IMR-90 (cell line): Measurements from ENCODE around the gene PDE6B. TPM values are rescaled to one million over a fixed set of nuclear protein-coding genes. Genes with fewer than 3 reads are reported as not detected.

Source experiments
- ATAC-seq: fragments of 200-7000 bp; cut with Tn5 transposase; 2 replicates; pipeline ENCODE4 v1.9.1; 2020; ENCODE audit warnings: low read depth, mild to moderate bottlenecking, moderate library complexity
- BruUV-seq: library from RNA; stranded (reverse); fragments of 400-500 nt; replicated peaks from 2 replicates; lab custom pipeline; 2021; lab: Mats Ljungman, UMichigan
- CTCF ChIA-PET: fragments of 300-600 bp; formaldehyde crosslinking; extraction: SDS; loops from one replicate; lab custom pipeline; 2021; ENCODE audit warnings: antibody characterized with exemption; lab: Yijun Ruan, JAX
- POLR2A ChIA-PET: fragments of 300-600 bp; sonication (Branson Sonifier 250); formaldehyde crosslinking; loops from one replicate; lab custom pipeline; 2022; ENCODE audit warnings: antibody characterized with exemption; ENCODE audit not compliant: unreplicated experiment; lab: Charles Lee
- DNase-seq: peaks from one replicate; pipeline ENCODE4 v3.0.0; 2013
- H2AFZ ChIP-seq: replicated peaks from 2 replicates; pipeline ENCODE3; 2013; ENCODE audit warnings: low read length, mild to moderate bottlenecking; ENCODE audit not compliant: poor library complexity
- H2AK5ac ChIP-seq: 2 replicates; pipeline ENCODE4 v1.6.1; 2013; ENCODE audit warnings: low read depth, low read length, inconsistent platforms
- H2AK9ac ChIP-seq: replicated peaks from 2 replicates; pipeline ENCODE3; 2013; ENCODE audit warnings: mild to moderate bottlenecking, low read depth, low read length, moderate library complexity; ENCODE audit not compliant: poor library complexity
- H2BK120ac ChIP-seq: 2 replicates; pipeline ENCODE4 v1.6.1; 2013; ENCODE audit warnings: low read depth, low read length, inconsistent platforms
- H2BK15ac ChIP-seq: 3 replicates; pipeline ENCODE4 v1.6.1; 2013; ENCODE audit warnings: low read depth, low read length, inconsistent platforms
- H2BK20ac ChIP-seq: 2 replicates; pipeline ENCODE4 v1.6.1; 2013; ENCODE audit warnings: low read depth, mild to moderate bottlenecking, inconsistent platforms, low read length, moderate library complexity
- H2BK5ac ChIP-seq: 2 replicates; pipeline ENCODE4 v1.6.1; 2013; ENCODE audit warnings: mild to moderate bottlenecking, low read depth, low read length, inconsistent platforms; ENCODE audit not compliant: poor library complexity, severe bottlenecking
- H3K14ac ChIP-seq: replicated peaks from 2 replicates; pipeline ENCODE4 v1.6.1; 2013; ENCODE audit warnings: low read depth, low read length, inconsistent platforms
- H3K18ac ChIP-seq: 2 replicates; pipeline ENCODE4 v1.6.1; 2013; ENCODE audit warnings: low read depth, low read length, control low read depth
- H3K23ac ChIP-seq: 2 replicates; pipeline ENCODE4 v1.6.1; 2013; ENCODE audit warnings: low read depth, low read length, inconsistent platforms
- H3K27ac ChIP-seq: 2 replicates; pipeline ENCODE4 v1.5.1; 2013; ENCODE audit warnings: mild to moderate bottlenecking, control low read depth, low read length; ENCODE audit not compliant: insufficient read depth
- H3K27me3 ChIP-seq: 2 replicates; pipeline ENCODE4 v1.6.1; 2013; ENCODE audit warnings: low read length; ENCODE audit not compliant: control insufficient read depth, insufficient read depth
- H3K36me3 ChIP-seq: 2 replicates; pipeline ENCODE4 v1.6.1; 2013; ENCODE audit warnings: low read length, mixed read lengths; ENCODE audit not compliant: control insufficient read depth, insufficient read depth
- H3K4ac ChIP-seq: 2 replicates; pipeline ENCODE4 v1.6.1; 2013; ENCODE audit warnings: low read depth, low read length, inconsistent platforms
- H3K4me1 ChIP-seq: 2 replicates; pipeline ENCODE4 v1.6.1; 2013; ENCODE audit warnings: low read length, mixed read lengths; ENCODE audit not compliant: control insufficient read depth, insufficient read depth
- H3K4me2 ChIP-seq: 2 replicates; pipeline ENCODE4 v1.6.1; 2013; ENCODE audit warnings: low read depth, mild to moderate bottlenecking, control low read depth, low read length, moderate library complexity
- H3K4me3 ChIP-seq: 2 replicates; pipeline ENCODE4 v1.5.1; 2013; ENCODE audit warnings: low read depth, mild to moderate bottlenecking, control low read depth, low read length, moderate library complexity; ENCODE audit not compliant: insufficient read depth
- H3K56ac ChIP-seq: 2 replicates; pipeline ENCODE4 v1.6.1; 2013; ENCODE audit warnings: low read length, inconsistent platforms; ENCODE audit not compliant: insufficient read depth; ENCODE audit errors: extremely low read depth
- H3K79me1 ChIP-seq, 2 experiments: 2 replicates each; pipeline ENCODE4 v1.6.1; 2013; ENCODE audit warnings: low read length in 2 of 2, inconsistent platforms in 1 of 2, low read depth in 1 of 2
- H3K9ac ChIP-seq: 2 replicates; pipeline ENCODE4 v1.6.1; 2013; ENCODE audit warnings: low read depth, low read length, control low read depth
- H3K9me1 ChIP-seq: 2 replicates; pipeline ENCODE4 v1.6.1; 2013; ENCODE audit warnings: low read length, inconsistent platforms; ENCODE audit not compliant: insufficient read depth
- H3K9me3 ChIP-seq: 2 replicates; pipeline ENCODE4 v1.6.1; 2013; ENCODE audit warnings: low read length; ENCODE audit not compliant: control insufficient read depth, insufficient read depth
- H4K20me1 ChIP-seq: 2 replicates; pipeline ENCODE4 v1.6.1; 2013; ENCODE audit warnings: low read length, inconsistent platforms; ENCODE audit not compliant: insufficient read depth
- H4K5ac ChIP-seq: 2 replicates; pipeline ENCODE4 v1.6.1; 2013; ENCODE audit warnings: mild to moderate bottlenecking, low read depth, low read length, control low read depth
- H4K8ac ChIP-seq, 2 experiments: 2 replicates each; pipeline ENCODE4 v1.6.1; 2013; ENCODE audit warnings: low read depth in 2 of 2, low read length in 2 of 2, control low read depth in 1 of 2, inconsistent platforms in 1 of 2
- H4K91ac ChIP-seq: 2 replicates; pipeline ENCODE4 v1.6.1; 2013; ENCODE audit warnings: low read depth, low read length, inconsistent platforms; ENCODE audit not compliant: insufficient read depth
- BHLHE40 ChIP-seq: fragments of 150-350 bp; IDR thresholded peaks from 2 replicates; pipeline ENCODE4 v1.6.1; 2016; ENCODE audit warnings: mild to moderate bottlenecking, low read depth, low read length
- CEBPB ChIP-seq: IDR thresholded peaks from 2 replicates; pipeline ENCODE4 v1.6.1; 2012; ENCODE audit warnings: low read depth, low read length, improper control_type of control experiment
- CHD1 ChIP-seq: IDR thresholded peaks from 2 replicates; pipeline ENCODE4 v1.6.1; 2012; ENCODE audit warnings: low read depth, low read length, improper control_type of control experiment
- CTCF ChIP-seq: conservative IDR thresholded peaks from 2 replicates; pipeline ENCODE4 v1.5.1; 2012; ENCODE audit warnings: mild to moderate bottlenecking, low read depth, low read length, improper control_type of control experiment
- ELK1 ChIP-seq: fragments of 150-350 bp; IDR thresholded peaks from 2 replicates; pipeline ENCODE4 v1.6.1; 2016; ENCODE audit warnings: low read depth, mild to moderate bottlenecking, low read length, moderate library complexity, borderline replicate concordance
- FOS ChIP-seq: fragments of 150-350 bp; IDR thresholded peaks from 2 replicates; pipeline ENCODE4 v1.6.1; 2016; ENCODE audit warnings: low read depth, low read length
- MAFK ChIP-seq: IDR thresholded peaks from 2 replicates; pipeline ENCODE4 v1.6.1; 2012; ENCODE audit warnings: low read depth, low read length, improper control_type of control experiment
- MAZ ChIP-seq: IDR thresholded peaks from 2 replicates; pipeline ENCODE4 v1.6.1; 2012; ENCODE audit warnings: low read depth, mild to moderate bottlenecking, low read length, improper control_type of control experiment, moderate library complexity, borderline replicate concordance
- NFE2L2 ChIP-seq: fragments of 150-350 bp; IDR thresholded peaks from 2 replicates; pipeline ENCODE4 v1.6.1; 2016; ENCODE audit warnings: low read depth, mild to moderate bottlenecking, low read length
- POLR2A ChIP-seq: IDR thresholded peaks from 2 replicates; pipeline ENCODE4 v1.6.1; 2012; ENCODE audit warnings: mild to moderate bottlenecking, low read depth, low read length
- RAD21 ChIP-seq: IDR thresholded peaks from 2 replicates; pipeline ENCODE4 v1.6.1; 2012; ENCODE audit warnings: low read length, improper control_type of control experiment
- RCOR1 ChIP-seq: IDR thresholded peaks from 2 replicates; pipeline ENCODE4 v1.6.1; 2012; ENCODE audit warnings: mild to moderate bottlenecking, low read length, improper control_type of control experiment; ENCODE audit not compliant: insufficient replicate concordance
- RFX5 ChIP-seq: IDR thresholded peaks from 2 replicates; pipeline ENCODE4 v1.8.0; 2012; ENCODE audit warnings: low read depth, mild to moderate bottlenecking, low read length, moderate library complexity
- SMC3 ChIP-seq: fragments of 150-350 bp; IDR thresholded peaks from 2 replicates; pipeline ENCODE4 v1.6.1; 2016; ENCODE audit warnings: low read depth, mild to moderate bottlenecking, antibody characterized with exemption, low read length, moderate library complexity
- USF2 ChIP-seq: fragments of 150-350 bp; IDR thresholded peaks from 2 replicates; pipeline ENCODE4 v1.6.1; 2017; ENCODE audit warnings: mild to moderate bottlenecking, antibody characterized with exemption, low read length, low read depth
- WGBS, 2 experiments: methylation state at CpG; one replicate each; pipeline versions ENCODE4 v1.1.5 to v1.1.7; 2013; ENCODE audit warnings: missing lambda C conversion rate in 2 of 2; ENCODE audit not compliant: insufficient read length in 1 of 2; ENCODE audit errors: extremely low coverage in 2 of 2; 5-methylcytosine and 5-hydroxymethylcytosine counted together
- dilution Hi-C: fragments of 300-500 bp; cut with HindIII; formaldehyde crosslinking; loops from one replicate; pipeline ENCODE4 v1.14.3; 2018; ENCODE audit warnings: low sequenced_read_pairs; ENCODE audit not compliant: unreplicated experiment
- in situ Hi-C: fragments of 300-500 bp; cut with MboI; formaldehyde crosslinking; loops from 3 replicates; pipeline ENCODE4 v1.14.3; 2019; ENCODE audit warnings: low sequenced_read_pairs, inconsistent platforms, mixed read lengths
- intact Hi-C: fragments of 100-400 bp; cut with micrococcal nuclease; formaldehyde crosslinking; loops from 2 replicates; pipeline ENCODE4 v1.10.0; 2022
- polyA plus RNA-seq, 3 experiments: library from polyadenylated mRNA; depleted of rRNA; stranded (reverse); fragments of >200 nt; gene quantifications; 2 replicates each; pipeline ENCODE4 v1.2.3, GENCODE V29; 2012; ENCODE audit warnings: low replicate concordance in 1 of 3
- total RNA-seq: library from RNA; depleted of rRNA; stranded (reverse); fragments of >200 nt; gene quantifications from 2 replicates; pipeline ENCODE4 v1.2.3, GENCODE V29; 2012

The PDE6B gene
- total and polyA plus RNA-seq, 2 of the 4 experiments (the other 2 are of a cell fraction): under 0.01 TPM; not detected in 1

GRCh38 chr4:708631-708933 is 83.2 kb downstream of the PDE6B start:
- Histone ChIP-seq H3K79me1 (peaks cover 15 to 39% of the 10 kb centered on the region in 2 experiments; a peak in 3 of 4 replicates), H3K9me3 (no peaks in the 10 kb centered on the region), H4K5ac (no peak overlapping the region), H2BK15ac (no peak overlapping the region), H3K18ac (no peak overlapping the region), H2AFZ (no peak overlapping the region), H2BK120ac (no peak overlapping the region), H2BK20ac (no peak overlapping the region), H3K4me3 (no peak overlapping the region), H2AK9ac (peak overlapping the region; percentile 71), H4K8ac (no peak overlapping the region), H3K9ac (no peak overlapping the region), H3K56ac (no peak overlapping the region), H3K4me1 (peaks cover 14% of the 10 kb centered on the region; the same call in 1 of the 2 replicates), H3K9me1 (peaks cover 13% of the 10 kb centered on the region), H3K27me3 (no peaks in the 10 kb centered on the region), H3K23ac (no peak overlapping the region; the same call in 1 of the 2 replicates), H3K14ac (no peak overlapping the region), H3K4ac (no peak overlapping the region), H4K20me1 (peaks cover 51% of the 10 kb centered on the region), H2BK5ac (no peak overlapping the region), H3K4me2 (peak overlapping the region; percentile 42; the same call in 1 of the 2 replicates), H2AK5ac (no peak overlapping the region), H3K27ac (no peak overlapping the region), H4K91ac (no peak overlapping the region), H3K36me3 (peaks cover 7% of the 10 kb centered on the region)
- no TSS peak for BruUV-seq
- dilution Hi-C loops: no loop called here
- intact Hi-C loops: no loop called here
- WGBS, 2 experiments: 100% methylated on average over 2 of the region's 6 CpGs; no CpG with 5 or more reads in 1 of the 2 experiments
- TF ChIP-seq CHD1: no peak
- no peak for TF ChIP-seq USF2
- TF ChIP-seq SMC3: no peak
- no peak for TF ChIP-seq BHLHE40
- no peak for TF ChIP-seq ELK1
- TF ChIP-seq NFE2L2: no peak
- no peak for TF ChIP-seq POLR2A
- TF ChIP-seq RFX5: no peak
- TF ChIP-seq MAFK: no peak
- no peak for TF ChIP-seq CTCF
- TF ChIP-seq MAZ: no peak
- TF ChIP-seq RCOR1: no peak
- no peak for TF ChIP-seq RAD21
- no peak for TF ChIP-seq CEBPB
- TF ChIP-seq FOS: no peak
- CTCF ChIA-PET: no interaction called here
- POLR2A ChIA-PET: no interaction called here
- DNase-seq: no peak
- in situ Hi-C loops: no loop called here
- no peak for ATAC-seq
